ENCODE data around the gene SEMA3C.

The SEMA3C gene

GRCh38 chr7:80783186-80783677 lies 135.6 kb downstream of the SEMA3C start:
- TF ChIP-seq CTCF (conservative IDR thresholded peaks at IDR 0.05), result no peak
- H3K27ac ChIP-seq, result peak overlapping the region; percentile 75

- peak overlapping the region; percentile 75 for H3K27ac ChIP-seq
- TF ChIP-seq CTCF (conservative IDR thresholded peaks at IDR 0.05), result no peak
These were observed 137.3 kb downstream of the SEMA3C start for GRCh38 chr7:80781561-80781979.

- no peak for TF ChIP-seq CTCF (conservative IDR thresholded peaks at IDR 0.05)
- peak overlapping the region; percentile 75 for H3K27ac ChIP-seq
These were observed 137.7 kb downstream of the SEMA3C start for GRCh38 chr7:80781146-80781545.

DNA sequence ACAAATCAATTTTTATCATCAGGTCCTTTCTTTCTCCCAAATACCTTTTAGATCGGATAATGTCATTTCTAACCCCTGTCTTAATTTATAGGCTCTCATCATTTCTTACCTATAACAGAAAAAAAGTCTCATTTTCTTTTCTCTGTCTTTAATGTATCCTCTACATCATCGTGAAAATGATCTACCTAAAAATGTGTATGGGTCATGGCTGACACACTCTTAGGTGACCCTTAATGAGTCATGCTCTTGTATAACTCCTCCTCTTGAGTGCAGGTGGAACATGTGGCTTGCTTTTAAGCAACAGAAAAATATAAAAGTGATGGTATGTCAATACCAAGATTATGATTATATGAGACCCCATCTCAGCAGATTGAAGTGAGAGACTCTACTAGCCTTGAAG lies 139.4 kb downstream of the SEMA3C start:
- no peak overlapping the region for H3K27ac ChIP-seq
- TF ChIP-seq CTCF (conservative IDR thresholded peaks at IDR 0.05), result no peak

- no peak overlapping the region for H3K27ac ChIP-seq
- TF ChIP-seq CTCF (conservative IDR thresholded peaks at IDR 0.05), result no peak
These were observed 143.0 kb downstream of the SEMA3C start for GRCh38 chr7:80775897-80776296.

DNA sequence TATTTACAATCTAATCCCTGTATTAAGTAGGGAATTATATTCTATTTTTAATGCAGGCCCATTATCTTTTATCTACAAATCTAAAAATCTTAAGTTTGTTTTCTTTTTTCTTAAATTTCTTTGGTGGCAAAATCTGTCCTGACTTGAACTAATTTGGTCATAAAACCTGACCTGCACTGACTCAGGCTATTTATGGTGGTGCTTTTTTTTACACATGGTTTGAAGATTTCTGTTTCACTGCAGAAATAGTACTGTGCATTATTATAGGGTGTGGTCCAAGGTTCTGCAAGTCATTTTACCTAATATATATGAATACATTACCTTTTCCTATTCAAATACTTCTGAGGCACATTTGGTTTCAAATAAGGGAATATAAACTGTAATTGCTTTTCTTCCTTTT lies 143.4 kb downstream of the SEMA3C start:
- TF ChIP-seq CTCF (conservative IDR thresholded peaks at IDR 0.05), result no peak
- H3K27ac ChIP-seq, result no peak overlapping the region

- H3K27ac ChIP-seq, result no peak overlapping the region
- TF ChIP-seq CTCF (conservative IDR thresholded peaks at IDR 0.05), result no peak
These were observed 144.0 kb downstream of the SEMA3C start for GRCh38 chr7:80774843-80775242.

Data from VCaP (cell line).